Small intestine (tissue), 16 donors: Measurements from ENCODE around the gene RTN4RL2. TPM values are rescaled to one million over a fixed set of nuclear protein-coding genes. Genes with fewer than 3 reads are reported as not detected.

ENCODE experiments used
- DNase-seq, 2 donors: peaks; one replicate each; pipeline versions ENCODE4 v3.0.0 to v3.0.0-alpha.2; 2013
- FAIRE-seq: peaks from 2 replicates; lab custom pipeline; 2012; peaks lifted over from hg19 to GRCh38; lab: Jason Lieb, UNC
- H3K27ac ChIP-seq, 3 donors: one replicate each; pipeline ENCODE4 v1.5.1; 2013; ENCODE audit warnings: low read length in 2 of 3, mild to moderate bottlenecking in 2 of 3, control low read depth in 1 of 3, inconsistent platforms in 1 of 3, low read depth in 1 of 3, moderate library complexity in 1 of 3
- H3K27me3 ChIP-seq, 3 donors: one replicate each; pipeline ENCODE4 v1.6.1; 2013; ENCODE audit warnings: low read length in 3 of 3, inconsistent platforms in 1 of 3; ENCODE audit not compliant: control insufficient read depth in 3 of 3, insufficient read depth in 3 of 3
- H3K36me3 ChIP-seq, 3 donors: one replicate each; pipeline ENCODE4 v1.6.1; 2013; ENCODE audit warnings: low read length in 3 of 3, inconsistent platforms in 1 of 3, low read depth in 1 of 3, mild to moderate bottlenecking in 1 of 3, moderate library complexity in 1 of 3; ENCODE audit not compliant: control insufficient read depth in 3 of 3, insufficient read depth in 2 of 3
- H3K4me1 ChIP-seq, 3 donors: one replicate each; pipeline ENCODE4 v1.6.1; 2013; ENCODE audit warnings: low read length in 2 of 3, inconsistent platforms in 1 of 3, low read depth in 1 of 3, mild to moderate bottlenecking in 1 of 3, moderate library complexity in 1 of 3; ENCODE audit not compliant: control insufficient read depth in 3 of 3, insufficient read depth in 2 of 3
- H3K4me3 ChIP-seq, 3 donors: one replicate each; pipeline ENCODE4 v1.5.1; 2013; ENCODE audit warnings: low read length in 3 of 3, control low read depth in 1 of 3, inconsistent platforms in 1 of 3, low read depth in 1 of 3, mild to moderate bottlenecking in 1 of 3, moderate library complexity in 1 of 3
- H3K9me3 ChIP-seq, 2 donors: one replicate each; pipeline ENCODE4 v1.6.1; 2013; ENCODE audit warnings: low read depth in 1 of 2, low read length in 1 of 2; ENCODE audit not compliant: control insufficient read depth in 2 of 2, insufficient read depth in 1 of 2
- WGBS, 3 donors: extraction: QIAGEN DNeasy Blood & Tissue Kit; methylation state at CpG; one replicate each; pipeline ENCODE4 v1.1.7; 2013; 5-methylcytosine and 5-hydroxymethylcytosine counted together
- long read RNA-seq, 10 donors: transcript quantifications; one replicate each; lab custom pipeline, GENCODE V29; 2026
- polyA plus RNA-seq, 4 donors: library from polyadenylated mRNA; stranded (reverse) in 3 of 4; unstranded in 1 of 4; fragments of 200-250 nt in 3 of 4; fragments of 120-200 nt in 1 of 4; gene quantifications; one replicate each; pipeline versions ENCODE4 v1.2.1 to v1.2.3, GENCODE V29; 2013
- donor health status: healthy with polysubstance abuse.
- donor health status: control.
- donor health status: control.
- donor health status: Bipolar disorder and iron deficiency.
- donor health status: healthy.

RTN4RL2 gene
- under 1 TPM in 2 of 4 donors, not detected in 2; 0.70 to 0.87 TPM for polyA plus RNA-seq
- long read RNA-seq, donor 1: 0 reads
- long read RNA-seq, donor 2: 0 reads
- long read RNA-seq, donor 3, partial matches to known transcripts: 7 of 60 reads
- long read RNA-seq, donor 3, other reads (novel, unspliced or antisense): 53 of 60 reads
- long read RNA-seq, donor 4: 0 reads
- long read RNA-seq, donor 5: 0 reads
- long read RNA-seq, donor 6: 0 reads
- long read RNA-seq, donor 7: 0 reads
- long read RNA-seq, donor 8, partial matches to known transcripts: 0 of 1 reads
- long read RNA-seq, donor 8, other reads (novel, unspliced or antisense): 0 of 1 reads
- long read RNA-seq, donor 9: 0 reads
- long read RNA-seq, donor 10, partial matches to known transcripts: 46 of 47 reads
- long read RNA-seq, donor 10, other reads (novel, unspliced or antisense): 0 of 47 reads

DNA sequence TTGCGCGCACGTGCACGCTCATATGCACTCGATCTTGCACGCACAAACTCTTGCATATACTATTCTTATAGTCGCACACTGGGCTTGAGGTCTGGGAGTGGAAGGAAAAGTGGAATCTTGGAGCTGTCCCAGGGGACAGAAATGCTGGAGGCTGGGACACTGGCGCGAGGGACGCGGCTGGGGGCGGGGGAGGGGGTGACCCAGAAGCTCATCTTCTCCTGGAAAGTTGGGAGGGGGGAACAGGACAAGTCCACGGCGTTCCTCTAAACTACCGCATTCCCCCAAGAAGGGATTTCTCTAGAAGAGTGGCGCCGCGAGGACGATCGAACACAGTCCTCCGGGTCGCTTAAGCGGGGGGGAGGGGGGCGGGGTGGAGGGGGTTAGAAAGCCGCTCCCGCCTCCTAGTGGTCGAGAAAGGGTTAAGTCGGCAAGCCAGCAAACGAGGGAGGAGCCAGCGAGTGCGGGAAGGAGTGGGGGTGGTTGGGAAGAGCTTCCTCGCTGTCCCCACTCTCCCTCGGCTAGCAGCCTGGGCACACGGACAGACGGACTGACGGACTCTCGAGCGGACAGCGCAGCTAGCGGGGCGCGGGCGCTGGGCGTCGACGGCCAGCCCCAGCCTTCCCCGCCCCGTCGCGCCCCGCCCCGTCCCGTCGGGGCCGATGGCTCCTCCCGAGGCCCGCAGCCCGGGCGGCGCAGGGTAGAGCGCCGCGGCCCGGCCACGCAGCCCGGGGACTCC lies at the start of gene RTN4RL2:
Gene RTN4RL2 (plus strand): TSS at position 507 of the 736 bp plus-strand sequence. CDS start 338 bp downstream, outside the sequence.
- H3K27me3 ChIP-seq: peaks cover 0 to 82% (median 10%) of the 10 kb centered on the region in 3 donors
- 0 to 2% (median 1%) methylated on average over 36 to 66 of the region's 66 CpGs for WGBS, 3 donors
- peak in 1 of 2 donors; percentile 69 for DNase-seq
- no peak within 1 kb of the TSS for H3K27ac ChIP-seq
- peaks cover 0 to 26% (median 5%) of the 10 kb centered on the region in 3 donors for H3K4me1 ChIP-seq
- no peak for FAIRE-seq
- no peaks in the 10 kb centered on the region for H3K36me3 ChIP-seq
- peak within 1 kb of the TSS in 2 of 3 donors; percentile 13 to 40 for H3K4me3 ChIP-seq
- H3K9me3 ChIP-seq: no peaks in the 10 kb centered on the region

DNA sequence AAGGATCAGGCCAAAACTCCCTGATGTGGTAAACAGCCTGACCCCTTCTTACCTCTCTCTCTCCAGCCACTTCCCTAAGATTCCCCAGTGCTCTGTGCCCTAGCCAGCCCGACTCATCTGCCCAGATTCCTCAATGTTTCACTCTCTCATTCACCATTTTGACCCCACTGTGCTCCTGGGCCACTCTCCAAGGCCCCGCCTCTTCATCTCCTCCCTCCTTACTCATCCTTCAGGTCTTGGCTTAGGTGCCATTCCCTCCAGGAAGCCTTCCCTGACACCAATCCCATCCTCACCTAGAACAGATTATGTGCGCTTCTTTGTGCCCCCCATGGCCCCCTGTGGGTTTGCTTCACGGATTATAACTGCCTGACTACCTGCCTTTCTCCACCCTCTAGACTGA lies 46.6 kb upstream of the RTN4RL2 start:
- 84 to 86% (median 85%) methylated on average over 4 of the region's 4 CpGs for WGBS, 3 donors
- Histone ChIP-seq H3K4me3 (no peak overlapping the region), H3K36me3 (peaks cover 0 to 45% (median 6%) of the 10 kb centered on the region in 3 donors), H3K27ac (no peak overlapping the region), H3K4me1 (no peaks in the 10 kb centered on the region), H3K27me3 (no peaks in the 10 kb centered on the region), H3K9me3 (no peaks in the 10 kb centered on the region)
- FAIRE-seq: no peak
- DNase-seq: no peak

DNA sequence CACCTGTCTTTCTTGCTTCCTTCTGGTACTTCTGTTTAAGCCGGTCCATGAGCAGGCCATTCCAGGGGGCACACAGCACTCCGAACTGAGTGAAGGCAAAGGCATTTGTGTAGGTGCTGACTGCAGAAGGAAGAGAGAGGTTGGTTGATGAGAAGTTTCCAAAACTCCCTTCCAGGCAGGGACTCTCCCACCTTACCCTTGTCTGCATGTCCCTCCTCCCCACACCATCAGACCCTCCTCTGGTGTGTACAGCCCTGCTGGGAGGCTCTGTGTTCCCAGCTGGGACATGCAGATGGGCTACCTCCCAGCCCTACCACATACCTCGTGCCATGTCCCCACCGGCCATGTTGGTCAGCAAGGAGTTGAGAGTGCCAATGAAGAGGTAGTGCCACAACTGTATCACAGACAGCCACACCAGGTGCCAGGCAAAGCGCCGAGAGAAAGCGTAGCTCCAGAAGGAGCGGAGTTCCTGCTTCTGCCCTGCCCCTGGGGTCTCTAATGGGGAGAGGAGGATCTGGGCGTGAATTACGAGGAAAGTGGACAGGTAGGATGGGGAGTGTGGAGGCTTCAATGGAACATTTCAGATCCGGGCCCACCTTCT lies 45.6 kb upstream of the RTN4RL2 start:
- Histone ChIP-seq H3K9me3 (no peaks in the 10 kb centered on the region), H3K27me3 (no peaks in the 10 kb centered on the region), H3K36me3 (peaks cover 0 to 35% (median 6%) of the 10 kb centered on the region in 3 donors), H3K4me1 (no peaks in the 10 kb centered on the region), H3K27ac (no peak overlapping the region), H3K4me3 (no peak overlapping the region)
- FAIRE-seq (no peak), DNase-seq (no peak)
- WGBS, 3 donors: 89 to 95% (median 90%) methylated on average over 11 of the region's 11 CpGs

DNA sequence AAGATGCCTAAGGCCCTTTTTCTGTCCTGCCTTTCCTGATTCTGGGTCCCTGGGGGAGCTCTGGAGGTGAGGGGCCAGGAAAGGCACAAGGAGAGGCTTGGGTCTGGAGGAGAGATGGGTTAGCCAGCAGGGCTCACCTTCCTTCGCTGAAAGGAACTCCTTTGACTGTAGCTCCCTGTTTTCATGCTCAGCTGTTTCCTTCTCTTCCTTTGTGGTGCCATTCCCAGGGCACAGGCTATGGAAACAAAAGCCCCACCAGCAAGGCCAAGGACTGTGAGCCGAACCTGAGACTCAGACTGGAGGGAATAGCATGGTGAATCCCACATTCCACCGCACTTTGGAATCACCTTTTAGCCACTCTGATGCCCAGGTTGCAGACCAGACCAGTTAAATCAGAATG lies 43.9 kb upstream of the RTN4RL2 start:
- no peak for DNase-seq
- Histone ChIP-seq H3K4me3 (no peak overlapping the region), H3K9me3 (no peaks in the 10 kb centered on the region), H3K27ac (no peak overlapping the region), H3K4me1 (no peaks in the 10 kb centered on the region), H3K27me3 (no peaks in the 10 kb centered on the region), H3K36me3 (peaks cover 0 to 38% (median 0%) of the 10 kb centered on the region in 3 donors)
- WGBS, 3 donors: 88 to 91% (median 90%) methylated on average over 3 of the region's 3 CpGs
- FAIRE-seq: no peak

DNA sequence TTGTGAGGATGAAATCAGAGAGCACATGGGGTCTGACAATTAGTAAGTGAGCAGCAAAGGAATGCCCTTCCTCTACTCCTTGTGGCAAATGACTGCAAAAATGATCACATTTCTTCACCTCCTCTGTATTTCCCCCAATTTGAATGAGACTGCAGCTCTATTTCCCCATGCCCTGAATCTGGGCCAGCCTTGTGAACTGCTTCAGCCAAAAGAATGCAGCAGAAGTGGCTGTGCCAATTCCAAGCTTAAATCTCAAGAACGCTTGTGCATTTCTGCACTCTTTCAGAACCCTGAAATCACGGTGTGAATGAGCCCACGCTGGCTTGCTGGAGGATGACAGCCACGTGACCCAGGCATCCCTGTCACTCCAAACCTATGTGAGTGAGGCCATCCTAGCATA lies 43.3 kb upstream of the RTN4RL2 start:
- Histone ChIP-seq H3K4me3 (no peak overlapping the region), H3K9me3 (no peaks in the 10 kb centered on the region), H3K36me3 (peaks cover 0 to 38% (median 0%) of the 10 kb centered on the region in 3 donors), H3K27me3 (no peaks in the 10 kb centered on the region), H3K27ac (no peak overlapping the region), H3K4me1 (no peaks in the 10 kb centered on the region)
- DNase-seq (no peak), FAIRE-seq (no peak)
- WGBS, 3 donors: 77 to 87% (median 77%) methylated on average over 4 of the region's 4 CpGs

DNA sequence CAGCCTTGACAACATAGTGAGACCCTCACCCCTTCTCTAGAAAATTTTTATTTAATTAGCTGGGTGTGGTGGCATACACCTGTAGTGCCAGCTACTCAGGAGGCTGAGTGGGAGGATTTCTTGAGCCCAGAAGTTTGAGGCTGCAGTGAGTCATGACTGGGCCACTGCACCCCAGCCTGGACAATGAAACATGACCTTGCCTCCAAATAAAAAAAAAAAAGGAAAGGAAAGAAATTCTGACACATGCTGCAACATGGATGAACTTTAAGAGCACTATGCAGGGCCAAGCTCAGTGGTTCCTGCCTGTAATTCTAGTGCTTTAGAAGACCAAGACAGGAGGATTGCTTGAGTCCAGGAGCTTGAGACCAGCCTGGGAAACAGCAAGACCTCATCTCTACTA lies 42.2 kb upstream of the RTN4RL2 start:
- no peak overlapping the region for H3K27ac ChIP-seq
- H3K4me1 ChIP-seq: no peaks in the 10 kb centered on the region
- H3K4me3 ChIP-seq: no peak overlapping the region
- FAIRE-seq (no peak), DNase-seq (no peak)
- H3K36me3 ChIP-seq: peaks cover 0 to 38% (median 0%) of the 10 kb centered on the region in 3 donors
- no peaks in the 10 kb centered on the region for H3K9me3 ChIP-seq
- H3K27me3 ChIP-seq: no peaks in the 10 kb centered on the region

DNA sequence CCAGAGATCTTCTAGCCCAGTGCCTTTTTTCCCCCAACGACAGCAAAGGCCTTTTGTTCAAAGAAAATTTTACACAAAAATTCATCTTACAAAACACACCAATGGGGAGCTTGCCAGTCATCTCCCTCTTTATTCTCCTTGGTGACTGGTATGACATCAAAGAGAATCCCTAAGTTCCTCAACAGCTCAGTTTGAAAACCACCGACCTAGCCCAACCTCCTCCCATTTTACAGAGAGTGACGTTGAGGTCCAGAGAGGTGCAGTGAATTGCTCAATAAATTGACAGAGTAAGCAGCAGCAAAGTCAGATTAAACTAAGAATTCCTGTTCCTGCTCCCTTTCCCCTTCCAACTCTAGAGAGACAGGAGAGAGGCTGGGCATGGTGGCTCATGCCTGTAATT lies 41.2 kb upstream of the RTN4RL2 start:
- Histone ChIP-seq H3K4me1 (peaks cover 0 to 5% (median 0%) of the 10 kb centered on the region in 3 donors), H3K36me3 (peaks cover 0 to 37% (median 0%) of the 10 kb centered on the region in 3 donors), H3K27ac (no peak overlapping the region), H3K27me3 (no peaks in the 10 kb centered on the region), H3K4me3 (no peak overlapping the region), H3K9me3 (no peaks in the 10 kb centered on the region)
- no peak for FAIRE-seq
- 79 to 93% (median 86%) methylated on average over 3 of the region's 3 CpGs for WGBS, 3 donors
- no peak for DNase-seq

DNA sequence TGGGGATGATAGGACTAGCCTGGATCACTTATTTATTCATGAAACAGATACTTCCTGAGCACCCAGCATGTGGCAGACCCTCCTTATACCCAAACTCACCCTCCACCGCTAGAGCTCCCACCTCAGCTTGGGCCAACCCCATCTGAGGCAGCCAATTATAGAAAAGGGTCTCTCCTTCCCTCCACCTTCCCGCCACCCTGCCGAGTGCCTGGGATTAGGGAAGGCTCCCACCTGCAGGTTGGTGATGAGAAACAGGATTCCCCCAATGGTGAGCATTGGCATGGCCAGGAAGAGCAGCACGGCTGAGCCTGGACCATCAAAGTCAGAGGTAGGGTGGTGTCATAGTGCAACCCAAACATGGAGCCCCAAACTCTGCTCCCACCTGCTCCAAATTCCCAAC lies 39.3 kb upstream of the RTN4RL2 start:
- H3K4me1 ChIP-seq: peaks cover 0 to 9% (median 8%) of the 10 kb centered on the region in 3 donors
- H3K9me3 ChIP-seq: no peaks in the 10 kb centered on the region
- 94 to 97% (median 94%) methylated on average over 4 of the region's 4 CpGs for WGBS, 3 donors
- DNase-seq (no peak), FAIRE-seq (no peak)
- no peak overlapping the region for H3K4me3 ChIP-seq
- H3K27me3 ChIP-seq: no peaks in the 10 kb centered on the region
- no peak overlapping the region for H3K27ac ChIP-seq
- peaks cover 0 to 35% (median 0%) of the 10 kb centered on the region in 3 donors for H3K36me3 ChIP-seq
